Ovary (tissue), 9 donors: Measurements from ENCODE around the gene BMP8A. TPM values are rescaled to one million over a fixed set of nuclear protein-coding genes. Genes with fewer than 3 reads are reported as not detected.
"Not testable (repeated sequence)": the region's sequence is repeated elsewhere in the genome, so short reads cannot be mapped to it uniquely, and the experiment has no call there.

ENCODE experiments used
- DNase-seq, 5 donors: peaks; one replicate each; pipeline ENCODE4 v3.0.0-alpha.2; 2019 to 2020
- H3K27ac ChIP-seq, 2 donors: fragments of 200-600 bp; one replicate each; pipeline versions ENCODE4 v1.5.1 to v1.8.0; 2019 to 2022
- H3K27me3 ChIP-seq: fragments of 200-600 bp; one replicate; pipeline ENCODE4 v1.8.0; 2022
- H3K36me3 ChIP-seq: fragments of 200-600 bp; sonication (generic); one replicate; pipeline ENCODE4 v1.5.1; 2019
- H3K4me1 ChIP-seq: one replicate; pipeline ENCODE4 v1.8.1; 2013; ENCODE audit warnings: mild to moderate bottlenecking, moderate library complexity; ENCODE audit not compliant: insufficient read depth
- H3K4me3 ChIP-seq: fragments of 200-600 bp; sonication (generic); one replicate; pipeline ENCODE4 v1.5.1; 2017
- H3K9me3 ChIP-seq, 2 donors: fragments of 200-600 bp in 1 of 2; sonication (generic) in 1 of 2; one replicate each; pipeline versions ENCODE4 v1.5.1 to v1.8.1; 2013 to 2019; ENCODE audit warnings: mild to moderate bottlenecking in 1 of 2, moderate library complexity in 1 of 2
- EP300 ChIP-seq: sonication (generic); formaldehyde crosslinking; IDR thresholded peaks from one replicate; pipeline ENCODE4 v1.6.1; 2017; ENCODE audit warnings: antibody characterized with exemption
- POLR2A ChIP-seq: fragments of 450-650 bp; IDR thresholded peaks from one replicate; pipeline ENCODE4 v1.6.1; 2017; ENCODE audit warnings: antibody characterized with exemption, mild to moderate bottlenecking, moderate library complexity
- WGBS, 3 donors: extraction: QIAGEN DNeasy Blood & Tissue Kit in 1 of 3; methylation state at CpG; one replicate each; pipeline versions ENCODE4 v1.1.5 to v1.1.7; 2013 to 2017; 5-methylcytosine and 5-hydroxymethylcytosine counted together
- intact Hi-C, 4 donors: fragments of 100-400 bp; cut with DNase I; formaldehyde crosslinking; loops; one replicate each; pipeline versions ENCODE4 v1.11.0 to v1.15.1; 2022 to 2023
- polyA plus RNA-seq, 2 donors: library from polyadenylated mRNA; stranded (reverse); fragments of 200-250 nt in 1 of 2; fragments of 350-450 nt in 1 of 2; fragmentation: Illumina TruSeq in 1 of 2; extraction: RNeasy Lipid Tissue Mini Kit (QIAGEN cat#74804) in 1 of 2; gene quantifications; one replicate each; pipeline ENCODE4 v1.2.3, GENCODE V29; 2013 to 2014
- total RNA-seq, 7 donors: library from RNA; depleted of rRNA in 2 of 7; stranded (reverse); fragments of >200 nt in 2 of 7; fragmentation: NEBNext Ultra II Directional in 3 of 7; extraction: Animal tissue kit (Norgen Biotek cat#: 25700) in 3 of 7; gene quantifications; one replicate each; pipeline versions ENCODE4 v1.1.0 to v1.2.4, GENCODE V29; 2016 to 2023
- TF ChIP-seq, protein P1 (sequence below), 3 donors: fragments of 450-650 bp in 2 of 3; fragments of 200-600 bp in 1 of 3; IDR thresholded peaks; one replicate each; pipeline versions ENCODE4 v1.5.1 to v1.8.0; 2016 to 2022; ENCODE audit warnings: antibody characterized with exemption in 3 of 3, mild to moderate bottlenecking in 1 of 3
- donor health status: DM: no; HTN: no; CAD: no; lungs with moderate emphysema.
- donor health status: DM: no; HTN: no; CAD: no.
- donor health status: Bipolar disorder and iron deficiency.
- donor health status: DM: yes; HTN: yes; CAD: no.
- donor health status: DM: no; HTN: no; CAD: no.
- donor health status: DM: yes; HTN: yes; CAD: no.

BMP8A gene
- total and polyA plus RNA-seq, 9 donors = 1.2 to 11.0 (median 5.6) TPM; not detected in 1

DNA sequence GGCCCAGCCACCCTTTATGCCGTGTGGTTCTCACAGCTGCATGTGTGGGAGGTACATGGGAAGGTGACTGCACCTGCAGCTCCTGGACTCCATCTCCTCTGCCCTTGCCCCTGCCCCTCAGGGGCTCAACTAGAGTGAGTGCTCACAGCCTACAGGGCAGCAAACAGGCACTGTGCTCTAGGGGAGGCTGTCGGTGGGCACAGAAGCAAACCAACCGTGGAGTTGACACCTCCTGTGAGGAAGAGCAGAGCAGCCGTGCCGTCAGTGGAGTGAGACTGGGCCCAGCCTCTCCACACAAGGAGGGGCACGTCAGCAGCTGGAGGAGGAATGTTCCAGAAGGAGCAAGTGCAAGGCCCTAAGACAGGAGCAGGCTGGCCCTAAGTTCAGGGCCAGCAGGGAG is 32.7 kb downstream of the BMP8A start:
- WGBS, 3 donors = 48 to 57% (median 53%) methylated on average over 6 of the region's 6 CpGs
- Histone ChIP-seq H3K27ac (peak overlapping the region in 1 of 2 donors; percentile 19), H3K9me3 (no peaks in the 10 kb centered on the region), H3K4me3 (no peak overlapping the region), H3K27me3 (no peaks in the 10 kb centered on the region), H3K4me1 (no peaks in the 10 kb centered on the region), H3K36me3 (no peaks in the 10 kb centered on the region)
- TF ChIP-seq, protein P1, sequence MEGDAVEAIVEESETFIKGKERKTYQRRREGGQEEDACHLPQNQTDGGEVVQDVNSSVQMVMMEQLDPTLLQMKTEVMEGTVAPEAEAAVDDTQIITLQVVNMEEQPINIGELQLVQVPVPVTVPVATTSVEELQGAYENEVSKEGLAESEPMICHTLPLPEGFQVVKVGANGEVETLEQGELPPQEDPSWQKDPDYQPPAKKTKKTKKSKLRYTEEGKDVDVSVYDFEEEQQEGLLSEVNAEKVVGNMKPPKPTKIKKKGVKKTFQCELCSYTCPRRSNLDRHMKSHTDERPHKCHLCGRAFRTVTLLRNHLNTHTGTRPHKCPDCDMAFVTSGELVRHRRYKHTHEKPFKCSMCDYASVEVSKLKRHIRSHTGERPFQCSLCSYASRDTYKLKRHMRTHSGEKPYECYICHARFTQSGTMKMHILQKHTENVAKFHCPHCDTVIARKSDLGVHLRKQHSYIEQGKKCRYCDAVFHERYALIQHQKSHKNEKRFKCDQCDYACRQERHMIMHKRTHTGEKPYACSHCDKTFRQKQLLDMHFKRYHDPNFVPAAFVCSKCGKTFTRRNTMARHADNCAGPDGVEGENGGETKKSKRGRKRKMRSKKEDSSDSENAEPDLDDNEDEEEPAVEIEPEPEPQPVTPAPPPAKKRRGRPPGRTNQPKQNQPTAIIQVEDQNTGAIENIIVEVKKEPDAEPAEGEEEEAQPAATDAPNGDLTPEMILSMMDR (IDR thresholded peaks at IDR 0.05) = no peak
- TF ChIP-seq POLR2A (no peak), EP300 (no peak)
- intact Hi-C loops = no loop called here
- DNase-seq = no peak

DNA sequence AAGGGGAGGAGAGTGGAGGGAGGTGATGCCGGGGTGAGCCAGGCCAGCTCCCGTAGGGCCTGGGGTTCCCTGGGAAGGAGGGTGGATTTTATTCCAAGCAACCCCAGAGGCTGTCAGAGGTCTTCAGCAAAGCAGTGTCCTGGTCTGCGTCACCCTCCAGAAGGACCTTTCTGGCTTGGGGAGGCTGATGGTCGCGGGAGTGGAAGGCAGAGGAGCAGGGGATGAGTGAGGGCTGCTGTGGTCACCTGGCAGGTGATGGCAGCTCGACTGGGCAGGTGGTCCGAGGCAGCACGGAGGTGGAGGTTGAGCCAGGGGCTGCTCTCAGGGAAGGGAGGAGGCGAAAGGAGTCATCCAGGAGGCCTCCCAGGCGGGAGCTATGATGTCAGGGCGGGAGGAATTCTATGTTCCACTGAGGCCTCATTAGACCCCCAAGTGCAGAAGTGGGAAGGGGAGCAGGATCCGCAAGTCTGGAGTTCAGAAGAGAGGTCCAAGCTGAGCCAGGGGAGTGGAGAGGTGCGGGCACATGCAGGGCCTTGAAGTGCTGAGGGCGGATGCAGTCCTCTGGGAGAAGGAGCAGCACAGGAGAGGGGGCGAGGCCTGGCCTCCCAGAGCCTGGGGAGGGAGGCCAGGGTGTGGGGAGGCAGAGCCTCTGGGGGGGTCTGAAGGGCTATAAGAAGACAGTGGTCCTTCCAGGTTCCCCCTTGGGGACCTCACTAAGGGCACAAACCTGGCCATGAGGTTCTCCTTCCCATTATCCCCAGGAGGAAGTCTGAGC is 33.3 kb downstream of the BMP8A start:
- H3K4me1 ChIP-seq = no peaks in the 10 kb centered on the region
- TF ChIP-seq, protein P1 (IDR thresholded peaks at IDR 0.05) = no peak
- TF ChIP-seq EP300 (no peak), POLR2A (no peak)
- no peaks in the 10 kb centered on the region for H3K27me3 ChIP-seq
- DNase-seq = no peak
- intact Hi-C loops = no loop called here
- WGBS, 3 donors = 81 to 85% (median 81%) methylated on average over 15 of the region's 15 CpGs
- no peaks in the 10 kb centered on the region for H3K36me3 ChIP-seq
- H3K4me3 ChIP-seq = no peak overlapping the region
- H3K9me3 ChIP-seq = no peaks in the 10 kb centered on the region
- peak overlapping the region in 1 of 2 donors; percentile 19 for H3K27ac ChIP-seq

DNA sequence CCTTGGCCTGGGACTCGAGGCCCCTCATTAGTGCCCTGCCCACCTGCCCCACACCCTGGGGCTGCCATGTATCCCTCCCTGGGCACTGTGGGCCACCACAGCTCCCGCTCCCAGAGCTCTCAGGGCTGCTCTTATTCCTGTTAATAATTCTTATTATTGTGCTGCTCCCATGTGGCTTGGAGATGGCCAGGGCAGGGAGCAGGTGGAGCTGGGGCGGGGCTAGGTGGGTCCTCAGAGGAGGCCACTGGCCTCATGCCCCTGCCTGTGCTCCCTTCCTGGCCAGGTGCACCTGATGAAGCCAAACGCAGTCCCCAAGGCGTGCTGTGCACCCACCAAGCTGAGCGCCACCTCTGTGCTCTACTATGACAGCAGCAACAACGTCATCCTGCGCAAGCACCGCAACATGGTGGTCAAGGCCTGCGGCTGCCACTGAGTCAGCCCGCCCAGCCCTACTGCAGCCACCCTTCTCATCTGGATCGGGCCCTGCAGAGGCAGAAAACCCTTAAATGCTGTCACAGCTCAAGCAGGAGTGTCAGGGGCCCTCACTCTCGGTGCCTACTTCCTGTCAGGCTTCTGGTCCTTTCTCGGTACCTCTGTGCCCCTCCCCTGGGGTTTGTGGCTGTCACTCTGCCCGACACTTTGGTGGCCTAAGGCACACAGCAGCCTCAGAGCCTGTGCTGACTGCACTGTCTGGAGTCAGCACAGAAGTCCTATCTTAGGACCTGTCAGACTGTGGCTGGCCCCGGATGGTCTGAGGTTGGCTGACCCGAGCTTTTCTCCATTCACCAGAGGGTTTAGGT is 34.1 kb downstream of the BMP8A start:
- Histone ChIP-seq H3K4me1 (no peaks in the 10 kb centered on the region), H3K36me3 (no peaks in the 10 kb centered on the region), H3K27me3 (no peaks in the 10 kb centered on the region), H3K9me3 (no peaks in the 10 kb centered on the region), H3K4me3 (no peak overlapping the region), H3K27ac (no peak overlapping the region)
- intact Hi-C loops = no loop called here
- DNase-seq = no peak
- TF ChIP-seq POLR2A (no peak), EP300 (no peak)
- TF ChIP-seq, protein P1 (IDR thresholded peaks at IDR 0.05) = no peak
- WGBS, 3 donors = 90 to 94% (median 91%) methylated on average over 14 to 17 of the region's 17 CpGs

DNA sequence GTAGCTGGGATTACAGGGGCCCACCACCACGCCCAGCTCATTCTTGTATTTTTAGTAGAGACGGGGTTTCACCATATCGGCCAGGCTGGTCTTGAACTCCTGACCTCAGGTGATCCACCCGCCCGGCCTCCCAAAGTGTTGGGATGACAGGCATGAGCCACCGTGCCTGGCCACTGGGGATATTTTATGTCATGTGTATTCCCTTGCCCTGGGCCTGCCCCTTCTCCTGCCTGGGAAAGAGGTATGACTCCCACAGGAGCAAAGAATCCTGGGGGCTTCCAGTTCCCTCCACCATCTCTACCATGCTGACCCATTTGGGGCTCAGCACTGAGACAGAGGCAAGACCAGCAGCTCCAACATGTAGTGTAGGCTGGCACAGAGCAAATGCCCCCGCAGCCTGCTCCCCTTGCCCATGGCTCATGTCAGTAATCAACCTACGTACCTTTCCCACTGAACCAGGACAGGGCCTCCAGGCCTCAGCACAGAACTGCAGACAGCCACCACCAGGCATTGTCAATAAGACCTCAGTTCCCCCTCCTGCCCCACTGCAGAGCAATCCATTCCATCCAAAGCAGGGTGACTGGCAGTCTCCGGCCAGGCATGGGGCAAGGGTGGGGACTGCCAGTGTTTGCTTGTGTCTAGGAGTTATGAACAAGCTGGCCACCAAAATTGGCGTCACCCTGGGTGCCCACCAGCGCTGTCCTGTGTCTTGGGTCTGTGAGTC is 35.2 kb downstream of the BMP8A start:
- intact Hi-C loops = no loop called here
- 92 to 96% (median 93%) methylated on average over 11 of the region's 11 CpGs for WGBS, 3 donors
- peak in 1 of 5 donors; percentile 11 for DNase-seq
- Histone ChIP-seq H3K27ac (no peak overlapping the region), H3K27me3 (no peaks in the 10 kb centered on the region), H3K9me3 (no peaks in the 10 kb centered on the region), H3K36me3 (no peaks in the 10 kb centered on the region), H3K4me1 (no peaks in the 10 kb centered on the region), H3K4me3 (no peak overlapping the region)
- TF ChIP-seq EP300 = no peak

DNA sequence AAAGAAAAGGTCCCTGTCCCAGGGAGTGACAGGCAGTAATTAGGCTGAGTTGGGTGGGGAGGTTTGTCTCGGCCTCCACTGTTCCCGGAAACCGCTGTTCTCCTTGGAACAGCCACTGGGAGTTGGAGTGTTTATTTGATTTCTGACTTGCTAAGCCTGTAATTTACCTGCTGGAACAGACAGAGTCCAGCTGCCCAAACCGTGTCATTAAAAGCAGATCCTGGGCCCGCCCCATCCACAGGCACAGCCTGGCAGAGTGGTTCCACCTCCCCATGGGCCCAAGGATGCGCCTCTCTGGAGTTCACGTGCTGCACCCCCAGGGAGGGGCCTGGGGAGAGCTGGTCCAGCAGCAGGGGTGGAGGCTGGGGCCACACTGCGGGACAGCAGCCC is 35.7 kb downstream of the BMP8A start:
- DNase-seq = peak in 1 of 5 donors; percentile 9
- H3K36me3 ChIP-seq, H3K4me1 ChIP-seq, H3K9me3 ChIP-seq, intact Hi-C loops, H3K27me3 ChIP-seq, H3K27ac ChIP-seq, H3K4me3 ChIP-seq: not testable (repeated sequence)
- 83 to 88% (median 86%) methylated on average over 8 of the region's 8 CpGs for WGBS, 3 donors
